B cell (primary cell): Measurements from ENCODE around the gene MYO10. TPM values are rescaled to one million over a fixed set of nuclear protein-coding genes. Genes with fewer than 3 reads are reported as not detected.

Experiments used
- ATAC-seq: fragments of 200-7000 bp; cut with Tn5 transposase; one replicate; pipeline ENCODE4 v1.10.0; 2021; ENCODE audit warnings: low read depth, mild to moderate bottlenecking, moderate number of reproducible peaks, moderate library complexity
- CTCF ChIA-PET: fragments of 350-600 bp; sonication (Branson Sonifier 250); formaldehyde crosslinking; loops from one replicate; lab custom pipeline; 2021; ENCODE audit warnings: antibody characterized with exemption, inconsistent platforms; lab: Charles Lee
- POLR2A ChIA-PET: fragments of 350-600 bp; sonication (Branson Sonifier 250); formaldehyde crosslinking; loops from one replicate; lab custom pipeline; 2021; ENCODE audit warnings: antibody characterized with exemption; lab: Charles Lee
- DNase-seq: peaks from one replicate; pipeline ENCODE4 v3.0.0; 2013
- H2AFZ ChIP-seq: 2 replicates; pipeline ENCODE4 v1.6.1; 2012; ENCODE audit warnings: mild to moderate bottlenecking, low read depth, low read length; ENCODE audit not compliant: insufficient read depth, poor library complexity, severe bottlenecking
- H3K27ac ChIP-seq, 2 donors: 1 replicate in 1 of 2; 2 replicates in 1 of 2; pipeline ENCODE4 v1.5.1; 2012 to 2013; ENCODE audit warnings: low read length in 2 of 2, mild to moderate bottlenecking in 2 of 2, moderate library complexity in 1 of 2
- H3K27me3 ChIP-seq, 4 experiments: fragments of 200-600 bp in 1 of 4; sonication (generic) in 1 of 4; replicated peaks in 1 of 4; 1 replicate in 2 of 4; 2 replicates in 2 of 4; pipeline versions ENCODE4 v1.6.1 to v1.7.0; 2013 to 2016; ENCODE audit warnings: low read length in 3 of 4, mild to moderate bottlenecking in 2 of 4, mixed read lengths in 1 of 4, moderate library complexity in 1 of 4; ENCODE audit not compliant: insufficient read depth in 4 of 4, control insufficient read depth in 3 of 4; ENCODE audit errors: control extremely low read depth in 1 of 4
- H3K36me3 ChIP-seq, 2 experiments: replicated peaks in 1 of 2; 1 replicate in 1 of 2; 2 replicates in 1 of 2; pipeline versions ENCODE4 v1.6.1 to v1.7.1; 2013; ENCODE audit warnings: low read length in 1 of 2; ENCODE audit not compliant: insufficient read depth in 2 of 2, control insufficient read depth in 1 of 2; ENCODE audit errors: control extremely low read depth in 1 of 2, extremely low read depth in 1 of 2
- H3K4me1 ChIP-seq, 2 donors: fragments of 200-600 bp in 1 of 2; sonication (generic) in 1 of 2; 1 replicate in 1 of 2; 2 replicates in 1 of 2; pipeline versions ENCODE4 v1.5.1 to v1.6.1; 2013 to 2017; ENCODE audit warnings: low read length in 2 of 2; ENCODE audit not compliant: control insufficient read depth in 2 of 2, insufficient read depth in 2 of 2
- H3K4me2 ChIP-seq: replicated peaks from 2 replicates; pipeline ENCODE3; 2012; ENCODE audit warnings: mild to moderate bottlenecking, low read depth, low read length; ENCODE audit not compliant: poor library complexity, severe bottlenecking
- H3K4me3 ChIP-seq, 5 experiments: fragments of 200-600 bp in 1 of 5; sonication (generic) in 1 of 5; 1 replicate in 3 of 5; 2 replicates in 2 of 5; pipeline versions ENCODE4 v1.5.1 to v1.7.0; 2011 to 2016; ENCODE audit warnings: low read length in 4 of 5, mild to moderate bottlenecking in 4 of 5, low read depth in 2 of 5, control low read depth in 1 of 5, moderate library complexity in 1 of 5; ENCODE audit not compliant: insufficient read depth in 1 of 5; ENCODE audit errors: control extremely low read depth in 1 of 5, extremely low read depth in 1 of 5
- H3K79me2 ChIP-seq: fragments of 200-600 bp; sonication (generic); one replicate; pipeline ENCODE4 v1.6.0; 2016; ENCODE audit warnings: low read length; ENCODE audit not compliant: control insufficient read depth, insufficient read depth
- H3K9ac ChIP-seq: fragments of 200-600 bp; sonication (generic); 2 replicates; pipeline ENCODE4 v1.6.1; 2017; ENCODE audit warnings: mild to moderate bottlenecking, low read length, moderate library complexity
- H3K9me3 ChIP-seq, 3 donors: one replicate each; pipeline versions ENCODE4 v1.6.1 to v1.7.1; 2013; ENCODE audit warnings: low read length in 2 of 3; ENCODE audit not compliant: control insufficient read depth in 2 of 3, insufficient read depth in 1 of 3; ENCODE audit errors: control extremely low read depth in 1 of 3
- H4K20me1 ChIP-seq: 2 replicates; pipeline ENCODE4 v1.6.0; 2012; ENCODE audit warnings: mild to moderate bottlenecking, low read length; ENCODE audit not compliant: insufficient read depth, control insufficient read depth, poor library complexity, severe bottlenecking
- H3K27ac Mint-ChIP-seq: one replicate; pipeline ENCODE4 v1.8.0; 2021; ENCODE audit warnings: mixed read lengths
- H3K27me3 Mint-ChIP-seq: one replicate; pipeline ENCODE4 v1.8.0; 2021; ENCODE audit warnings: mixed read lengths
- H3K4me1 Mint-ChIP-seq: one replicate; pipeline ENCODE4 v1.8.0; 2021; ENCODE audit warnings: mixed read lengths
- H3K4me3 Mint-ChIP-seq: one replicate; pipeline ENCODE4 v1.8.0; 2021; ENCODE audit warnings: mixed read lengths
- H3K9me3 Mint-ChIP-seq: one replicate; pipeline ENCODE4 v1.8.0; 2022; ENCODE audit warnings: mixed read lengths; ENCODE audit not compliant: insufficient read depth
- CTCF ChIP-seq: fragments of 200-600 bp; IDR thresholded peaks from one replicate; pipeline ENCODE4 v1.8.0; 2022; ENCODE audit warnings: antibody characterized with exemption, mild to moderate bottlenecking
- EZH2 ChIP-seq: IDR thresholded peaks from 2 replicates; pipeline ENCODE4 v1.6.1; 2012; ENCODE audit warnings: borderline replicate concordance, low read depth, mild to moderate bottlenecking, moderate library complexity, low read length; ENCODE audit not compliant: insufficient read depth, poor library complexity, severe bottlenecking
- WGBS: methylation state at CpG from one replicate; pipeline ENCODE4 v1.1.5; 2013; ENCODE audit warnings: missing lambda C conversion rate; ENCODE audit not compliant: insufficient coverage; 5-methylcytosine and 5-hydroxymethylcytosine counted together
- intact Hi-C: fragments of 100-400 bp; cut with micrococcal nuclease; formaldehyde crosslinking; loops from one replicate; pipeline ENCODE4 v1.10.0; 2022
- polyA plus RNA-seq: library from polyadenylated mRNA; depleted of rRNA; stranded (reverse); fragments of >200 nt; gene quantifications from 2 replicates; pipeline ENCODE4 v1.2.3, GENCODE V29; 2012
- total RNA-seq, 2 donors: library from RNA; stranded (reverse); fragments of 120-200 nt in 1 of 2; gene quantifications; 1 replicate in 1 of 2; 2 replicates in 1 of 2; pipeline versions ENCODE4 v1.2.3 to v1.2.4, GENCODE V29; 2013 to 2022

The MYO10 gene
- total and polyA plus RNA-seq, 2 donors (not counting 1 experiment from before 2014, with no cell fraction given) = 0.10 TPM; not detected in 1

GRCh38 chr5:16757146-16757545 lies 178.9 kb downstream of the MYO10 start:
- POLR2A ChIA-PET = no interaction called here
- peaks cover 2% of the 10 kb centered on the region for H3K4me1 Mint-ChIP-seq

GRCh38 chr5:16756692-16757091 lies 179.4 kb downstream of the MYO10 start:
- H3K9me3 Mint-ChIP-seq = no peaks in the 10 kb centered on the region
- ChIA-PET POLR2A (no interaction called here), CTCF (no interaction called here)
- WGBS = 91% methylated on average over 4 of the region's 7 CpGs
- no peaks in the 10 kb centered on the region for H3K9me3 ChIP-seq
- H3K27me3 ChIP-seq = no peaks in the 10 kb centered on the region
- TF ChIP-seq CTCF = no peak
- no peak for TF ChIP-seq EZH2
- H3K79me2 ChIP-seq = no peaks in the 10 kb centered on the region
- H3K4me1 ChIP-seq = no peaks in the 10 kb centered on the region
- peaks cover 2% of the 10 kb centered on the region for H3K4me1 Mint-ChIP-seq
- H4K20me1 ChIP-seq = no peaks in the 10 kb centered on the region
- no peak overlapping the region for H2AFZ ChIP-seq
- no peak overlapping the region for H3K4me2 ChIP-seq
- no peak overlapping the region for H3K4me3 Mint-ChIP-seq
- no peak for DNase-seq
- no peak overlapping the region for H3K9ac ChIP-seq
- H3K27ac Mint-ChIP-seq = no peak overlapping the region
- intact Hi-C loops = no loop called here
- H3K27me3 Mint-ChIP-seq = no peaks in the 10 kb centered on the region
- H3K4me3 ChIP-seq = no peak overlapping the region
- no peaks in the 10 kb centered on the region for H3K36me3 ChIP-seq
- no peak overlapping the region for H3K27ac ChIP-seq
- no peak for ATAC-seq

More at GRCh38 chr5:16757146-16757545, 178.9 kb downstream of the MYO10 start:
- Histone ChIP-seq H3K4me2 (no peak overlapping the region), H2AFZ (no peak overlapping the region), H3K4me1 (no peaks in the 10 kb centered on the region), H3K36me3 (no peaks in the 10 kb centered on the region), H3K27me3 (no peaks in the 10 kb centered on the region), H3K79me2 (no peaks in the 10 kb centered on the region), H4K20me1 (no peaks in the 10 kb centered on the region), H3K4me3 (no peak overlapping the region), H3K27ac (no peak overlapping the region), H3K9me3 (no peaks in the 10 kb centered on the region), H3K9ac (no peak overlapping the region)
- no peaks in the 10 kb centered on the region for H3K27me3 Mint-ChIP-seq
- ATAC-seq (no peak), DNase-seq (no peak)
- TF ChIP-seq EZH2 = no peak
- no peak for TF ChIP-seq CTCF
- CTCF ChIA-PET = no interaction called here
- intact Hi-C loops = no loop called here
- no peak overlapping the region for H3K27ac Mint-ChIP-seq
- H3K4me3 Mint-ChIP-seq = no peak overlapping the region
- no peaks in the 10 kb centered on the region for H3K9me3 Mint-ChIP-seq
- 80% methylated on average over 1 of the region's 6 CpGs for WGBS
